GM12874 (cell line): ENCODE measurements around the gene GNG7.

Experiments
- CTCF ChIP-seq: IDR thresholded peaks from 2 replicates; pipeline ENCODE4 v1.5.1; 2011; ENCODE audit warnings: low read depth, mild to moderate bottlenecking, control low read depth, low read length, moderate library complexity; ENCODE audit not compliant: insufficient read depth

GNG7 gene

GRCh38 chr19:2739602-2740313 is 37.3 kb upstream of the GNG7 start, which contains the start of gene SLC39A3:
TSS of gene SLC39A3 (minus strand) at chr19:2740017. CDS start at chr19:2737257, 2,760 bp downstream.
- no peak for TF ChIP-seq CTCF

GRCh38 chr19:2736550-2737190 is 34.2 kb upstream of the GNG7 start:
- no peak for TF ChIP-seq CTCF

GRCh38 chr19:2735374-2735773 is 32.9 kb upstream of the GNG7 start:
- no peak for TF ChIP-seq CTCF

GRCh38 chr19:2734589-2735288 is 32.2 kb upstream of the GNG7 start:
- no peak for TF ChIP-seq CTCF

GRCh38 chr19:2733930-2734588 is 31.6 kb upstream of the GNG7 start:
- TF ChIP-seq CTCF: no peak

- TF ChIP-seq CTCF: no peak
Observed at GRCh38 chr19:2732883-2733282, 30.4 kb upstream of the GNG7 start.
